Dermis blood vessel endothelial cell (primary cell): ENCODE data around the gene ST3GAL2. TPM values are rescaled to one million over a fixed set of nuclear protein-coding genes. Genes with fewer than 3 reads are reported as not detected.

ENCODE experiments used
- DNase-seq: peaks from one replicate; pipeline ENCODE4 v3.0.0; 2010
- total RNA-seq: library from RNA; depleted of rRNA; stranded (reverse); fragments of >200 nt; gene quantifications from 2 replicates; pipeline ENCODE4 v1.2.3, GENCODE V29; 2014

ST3GAL2 gene
- total RNA-seq, 1 donor from 2014 or later = 52.4 TPM

- no peak for DNase-seq
These were observed 107.8 kb downstream of the ST3GAL2 start for GRCh38 chr16:70331091-70331490.

Other genes with a start within 250 kb of the ST3GAL2 start
- 36.3 and 47.6 TPM in 2 replicates for gene EXOSC6, start 187.2 kb downstream of the ST3GAL2 start, total RNA-seq
- 111 and 152 TPM in 2 replicates for gene AARS1, start 149.6 kb downstream of the ST3GAL2 start, total RNA-seq
- gene DDX19B, start 139.9 kb downstream of the ST3GAL2 start, total RNA-seq = 24.0 and 32.6 TPM in 2 replicates
- 40.2 and 50.5 TPM in 2 replicates for gene DDX19A, start 92.2 kb downstream of the ST3GAL2 start, total RNA-seq
- 11.2 and 19.9 TPM in 2 replicates for gene FCSK, start 15.5 kb upstream of the ST3GAL2 start, total RNA-seq
- 93.8 and 98.0 TPM in 2 replicates for gene COG4, start 84.5 kb upstream of the ST3GAL2 start, total RNA-seq
- 96.3 and 148 TPM in 2 replicates for gene SF3B3, start 84.7 kb upstream of the ST3GAL2 start, total RNA-seq
- gene IL34, start 207.5 kb upstream of the ST3GAL2 start, total RNA-seq = 1.9 and 7.3 TPM in 2 replicates
- 19.9 and 20.6 TPM in 2 replicates for gene MTSS2, start 247.0 kb upstream of the ST3GAL2 start, total RNA-seq